Endometrial microvascular endothelial cells (primary cell): Measurements from ENCODE around the gene SUMO3. TPM values are rescaled to one million over a fixed set of nuclear protein-coding genes. Genes with fewer than 3 reads are reported as not detected.

Experiments used
- in situ Hi-C: cut with HindIII; loops from 2 replicates; pipeline ENCODE4 v1.10.0; 2017; ENCODE audit warnings: low sequenced_read_pairs, low pct_unique_long_range_greater_than_20kb; ENCODE audit errors: inconsistent ontology term
- total RNA-seq: library from RNA; depleted of rRNA; stranded (reverse); fragments of >200 nt; gene quantifications from one replicate; pipeline ENCODE4 v1.2.3, GENCODE V29; 2015; ENCODE audit errors: inconsistent ontology term

Gene SUMO3
- total RNA-seq, 1 donor from 2014 or later = 82.4 TPM

DNA sequence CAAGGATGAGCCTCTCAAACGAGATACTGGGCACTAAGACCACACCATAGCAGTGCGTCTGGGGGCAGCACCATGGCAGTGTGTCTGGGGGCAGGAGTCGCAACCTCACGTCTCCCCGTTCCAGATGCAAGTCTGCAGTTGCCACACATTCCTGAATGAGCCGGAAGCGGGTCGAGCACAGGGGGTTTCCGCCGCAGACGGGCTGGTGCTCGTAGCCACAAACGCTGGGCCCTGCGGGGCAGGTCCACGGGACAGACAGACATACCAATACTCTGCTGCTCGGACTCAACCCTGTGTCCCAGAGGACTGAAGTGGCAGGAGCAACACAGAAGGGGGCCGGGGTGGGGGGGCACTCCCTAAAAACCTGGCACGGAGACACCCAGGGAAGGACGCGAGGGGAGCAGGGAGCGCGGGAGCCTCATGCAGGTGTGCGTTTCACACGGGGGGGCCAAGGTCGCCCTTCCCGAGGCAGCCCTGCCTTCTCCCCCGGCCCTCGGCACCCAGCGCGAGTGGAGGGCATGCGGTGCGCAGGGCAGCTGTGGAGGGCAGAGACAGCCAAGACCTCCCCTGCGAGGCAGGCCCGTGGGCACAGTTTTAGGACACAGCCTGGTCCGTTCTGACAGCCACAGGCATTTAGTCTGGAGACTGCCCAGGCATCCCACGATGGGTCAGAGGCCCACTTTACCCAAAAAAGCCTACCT lies 31.1 kb upstream of the SUMO3 start:
- in situ Hi-C loops = no loop called here

DNA sequence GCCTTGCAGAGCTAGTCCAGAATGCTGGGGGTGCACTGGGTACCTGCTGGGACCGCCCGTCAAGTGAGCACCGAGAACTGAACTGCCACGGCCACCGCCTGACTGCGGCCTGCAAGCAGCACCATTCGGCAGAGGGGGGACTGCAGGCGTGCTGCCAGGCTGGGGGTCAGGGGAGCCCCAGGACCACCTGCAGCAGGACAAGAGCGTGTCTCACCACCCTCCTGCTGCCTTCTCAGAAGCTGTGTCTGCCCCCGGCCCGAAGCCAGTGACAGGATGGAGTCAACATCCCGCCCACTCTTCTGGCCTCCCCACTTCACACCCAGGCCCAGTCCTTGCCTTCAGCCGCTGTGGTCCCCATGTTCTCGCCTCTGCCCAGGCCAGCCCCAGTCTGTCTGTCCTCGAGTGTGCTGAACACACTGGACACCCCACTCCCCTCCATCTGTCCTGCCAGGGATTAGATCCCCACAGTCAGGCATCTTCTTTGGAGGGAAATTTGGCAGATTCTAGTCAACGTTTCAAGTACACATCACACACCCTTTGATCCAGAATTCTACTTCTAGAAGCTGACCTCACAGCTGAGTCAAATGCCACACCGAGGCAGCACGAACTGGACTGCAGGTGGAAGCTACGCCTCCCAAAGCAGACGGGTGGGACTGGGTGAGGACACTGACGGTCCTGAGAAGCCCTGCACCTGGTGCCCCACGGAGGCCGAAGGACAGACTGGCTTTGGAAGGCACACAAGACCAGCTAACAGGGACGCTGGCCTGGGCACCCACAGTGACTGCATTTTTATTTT lies 29.6 kb upstream of the SUMO3 start:
- in situ Hi-C loops = no loop called here

DNA sequence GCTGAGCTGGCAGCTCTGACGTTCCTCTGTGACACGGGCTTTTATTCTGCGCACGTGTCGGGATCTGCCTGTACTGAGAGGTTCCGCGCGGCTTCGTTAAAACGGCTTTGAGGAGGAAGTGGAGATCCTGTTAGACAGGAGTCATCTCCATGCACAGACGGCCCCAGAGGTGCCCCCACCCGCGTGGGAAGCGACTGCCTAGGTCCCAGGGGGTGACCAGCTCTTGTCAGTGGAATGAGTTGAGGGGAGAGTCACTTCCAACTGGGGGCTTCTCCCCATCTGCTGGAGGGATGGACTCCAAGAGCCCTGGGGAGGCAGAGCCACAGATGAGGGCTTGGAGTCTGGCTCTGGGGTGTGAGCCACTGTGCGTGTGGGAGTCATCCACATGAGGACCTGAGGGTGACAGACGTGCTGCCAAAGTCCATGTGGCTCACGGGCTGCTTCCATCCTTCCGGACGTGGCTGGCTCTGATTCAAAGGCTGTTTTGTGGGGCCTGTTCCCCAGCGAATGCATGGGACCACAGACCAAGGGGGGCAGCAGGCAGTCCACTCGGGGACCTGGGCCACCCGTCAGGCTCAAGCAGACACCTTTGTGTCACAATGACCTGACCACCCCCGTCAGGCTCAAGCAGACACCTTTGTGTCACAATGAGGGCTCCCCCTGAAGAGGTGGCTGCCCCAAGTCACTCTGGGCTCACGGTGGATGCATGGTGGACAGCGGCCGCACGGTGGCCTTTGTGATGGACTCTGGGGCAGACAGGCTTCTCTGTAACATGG lies 28.8 kb upstream of the SUMO3 start:
- in situ Hi-C loops = no loop called here

DNA sequence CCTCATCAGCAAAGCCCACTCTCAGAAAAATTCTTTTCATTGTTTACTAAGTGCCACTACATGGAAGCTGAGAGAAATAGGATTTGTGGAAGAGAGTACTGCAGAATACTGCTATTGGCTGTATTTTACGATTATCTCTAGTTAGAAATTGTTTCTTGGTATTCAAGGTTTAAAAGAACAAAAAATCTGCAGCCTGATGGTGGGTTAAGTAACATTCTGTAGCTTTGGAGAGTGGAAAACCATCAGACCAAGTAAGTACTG lies 28.3 kb upstream of the SUMO3 start:
- in situ Hi-C loops = no loop called here

DNA sequence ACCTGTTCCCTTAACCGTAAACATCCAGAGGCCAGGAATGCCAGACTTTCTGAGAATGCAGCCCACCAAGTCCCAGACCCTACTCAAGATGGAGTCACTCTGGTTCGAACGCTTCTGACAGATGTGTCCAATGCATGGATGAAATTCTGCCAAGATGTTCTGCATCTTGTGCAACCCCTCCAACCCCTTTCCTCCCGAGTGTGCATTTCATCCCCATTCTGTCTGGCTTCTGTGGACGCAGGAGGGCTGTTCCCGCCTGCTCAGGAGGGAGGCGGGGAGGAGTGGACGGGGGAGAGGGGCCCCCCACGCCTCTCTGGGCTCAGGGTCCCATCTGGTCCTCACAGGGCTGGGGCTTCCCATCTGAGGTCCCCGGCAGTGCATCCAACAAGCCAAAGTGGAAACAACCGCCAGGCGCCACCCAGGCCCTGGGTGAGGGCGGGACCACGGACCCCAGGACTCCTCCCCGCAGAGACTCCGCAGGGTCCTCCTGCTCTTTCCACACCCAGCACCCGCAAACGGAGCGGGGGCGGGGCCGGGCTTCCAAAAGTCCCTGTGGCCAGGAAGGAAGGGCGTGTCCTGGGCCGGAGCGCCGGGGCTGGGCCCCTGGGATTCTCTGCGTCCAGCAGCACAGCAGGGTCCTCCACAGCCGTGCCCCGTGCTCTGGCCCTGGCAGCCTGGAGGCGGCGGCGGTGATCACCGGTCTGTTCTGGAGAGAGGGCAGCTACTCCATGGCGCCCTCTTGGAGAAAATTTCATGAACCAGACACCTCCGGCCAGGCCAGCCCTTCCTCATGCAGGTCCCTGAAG lies 27.8 kb upstream of the SUMO3 start:
- in situ Hi-C loops = no loop called here

GRCh38 chr21:44844256-44844655 lies 26.4 kb upstream of the SUMO3 start:
- in situ Hi-C loops = no loop called here

- in situ Hi-C loops = no loop called here
Observed at GRCh38 chr21:44842721-44843445, 25.0 kb upstream of the SUMO3 start.

- in situ Hi-C loops = no loop called here
Observed at GRCh38 chr21:44842087-44842486, 24.2 kb upstream of the SUMO3 start.

DNA sequence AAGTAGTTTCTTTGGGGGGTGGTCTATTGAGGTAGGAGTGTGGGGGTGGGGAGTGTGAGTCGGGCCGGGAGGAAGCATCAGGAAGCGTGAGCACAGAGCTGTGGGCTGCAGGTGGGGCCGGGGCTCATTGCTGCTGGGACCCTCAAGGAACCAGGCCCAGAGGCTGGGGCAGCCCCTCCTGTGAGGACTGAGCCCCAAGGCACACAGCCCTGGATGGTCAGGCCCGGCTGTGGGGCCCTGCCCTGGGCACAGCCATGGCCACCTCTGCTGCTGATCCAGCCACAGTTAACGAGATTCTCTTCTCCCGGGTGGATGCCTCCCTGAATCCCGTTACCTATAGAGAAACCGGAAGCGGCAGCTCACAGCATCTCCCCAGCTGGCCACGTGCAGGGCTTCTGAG lies 22.9 kb upstream of the SUMO3 start:
- in situ Hi-C loops = no loop called here

- in situ Hi-C loops = no loop called here
Observed at GRCh38 chr21:44838951-44839350, 21.1 kb upstream of the SUMO3 start.

- in situ Hi-C loops = no loop called here
Observed at GRCh38 chr21:44838039-44838895, 20.4 kb upstream of the SUMO3 start.

DNA sequence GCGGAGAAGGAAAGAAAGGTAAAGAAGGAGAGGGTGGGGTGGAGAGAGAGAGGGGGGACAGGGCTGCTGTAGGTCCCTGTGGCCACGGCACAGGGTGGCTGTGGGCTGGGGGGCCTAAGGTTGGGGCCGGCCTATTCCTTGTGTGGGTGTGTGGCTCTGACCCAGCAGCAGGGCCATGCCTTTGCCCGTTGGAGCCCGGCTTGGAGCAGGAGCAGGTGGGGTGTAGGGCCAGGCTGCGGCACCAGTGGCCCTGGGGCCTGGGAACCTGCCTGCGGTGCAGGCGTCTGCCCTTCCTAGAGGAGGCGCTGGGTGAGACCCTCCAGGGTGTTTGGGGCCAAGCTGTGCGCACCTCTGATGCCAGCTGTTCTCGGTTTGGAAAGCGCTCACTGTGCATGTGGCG lies 19.7 kb upstream of the SUMO3 start:
- in situ Hi-C loops = no loop called here

DNA sequence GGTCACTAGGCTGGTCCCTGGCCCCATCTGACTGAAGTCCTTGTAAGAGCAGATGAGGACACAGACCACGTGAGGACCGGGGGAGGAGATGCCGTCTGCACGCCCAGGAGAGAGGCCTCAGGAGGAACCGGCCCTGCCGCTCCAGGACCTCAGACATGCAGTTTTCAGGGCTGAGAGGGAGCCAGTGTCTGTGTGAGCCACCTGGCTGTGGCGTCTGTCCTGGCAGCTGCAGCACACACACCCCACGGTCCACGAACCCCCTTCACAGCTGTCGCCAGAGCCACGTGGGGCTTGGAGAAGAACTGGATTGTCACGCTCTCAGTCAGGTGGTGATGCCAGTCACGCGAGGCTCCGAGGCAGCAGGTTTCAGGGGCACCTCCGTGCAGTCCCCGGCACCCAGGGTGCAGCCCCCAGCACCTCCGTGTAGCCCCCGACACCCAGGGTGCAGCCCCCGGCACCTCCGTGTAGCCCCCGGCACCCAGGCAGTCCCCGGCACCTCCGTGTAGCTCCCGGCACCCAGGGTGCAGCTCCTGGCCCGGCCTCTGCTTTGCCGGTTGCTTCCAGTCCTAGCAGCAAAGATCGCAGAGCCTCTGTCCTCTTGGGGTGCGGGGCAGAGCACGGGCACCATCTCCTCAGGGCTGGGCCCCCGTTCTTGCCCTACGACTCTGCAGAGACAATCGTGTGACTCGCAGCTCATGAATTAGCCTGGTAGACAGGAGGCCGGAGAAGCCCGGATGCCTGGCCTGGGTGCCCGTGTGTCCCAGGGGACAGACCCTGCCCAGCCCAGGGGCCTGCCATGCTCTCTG lies 19.0 kb upstream of the SUMO3 start:
- in situ Hi-C loops = no loop called here

DNA sequence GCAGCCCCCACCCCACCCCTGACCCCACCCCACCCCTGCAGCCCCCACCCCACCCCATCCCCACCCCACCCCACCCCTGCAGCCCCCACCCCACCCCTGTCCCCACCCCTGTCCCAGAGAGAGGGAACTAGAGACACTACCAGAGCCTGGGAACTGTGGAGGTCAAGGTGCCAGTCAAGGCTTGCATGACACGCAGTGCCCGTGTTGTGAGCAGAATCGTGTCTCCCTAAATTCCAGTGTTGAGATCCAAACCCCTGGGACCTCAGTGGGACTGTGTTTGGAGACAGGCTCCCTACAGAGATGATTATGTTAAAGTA lies 18.4 kb upstream of the SUMO3 start:
- in situ Hi-C loops = no loop called here

GRCh38 chr21:44835647-44835973 lies 17.7 kb upstream of the SUMO3 start:
- in situ Hi-C loops = no loop called here

- in situ Hi-C loops = no loop called here
Observed at GRCh38 chr21:44834951-44835646, 17.2 kb upstream of the SUMO3 start.
